Tongue (tissue), 2 donors: ENCODE results near the gene FAM72B. TPM values are rescaled to one million over a fixed set of nuclear protein-coding genes. Genes with fewer than 3 reads are reported as not detected.
"Not testable (repeated sequence)": the region's sequence is repeated elsewhere in the genome, so short reads cannot be mapped to it uniquely, and the experiment has no call there.

Source experiments
- DNase-seq: peaks from one replicate; pipeline ENCODE4 v3.0.0-alpha.2; 2015
- total RNA-seq: library from RNA; depleted of rRNA; stranded (reverse); fragments of >200 nt; gene quantifications from one replicate; pipeline ENCODE4 v1.2.3, GENCODE V29; 2014

Gene FAM72B
- total RNA-seq, 1 donor from 2014 or later, result 1.5 TPM

DNA sequence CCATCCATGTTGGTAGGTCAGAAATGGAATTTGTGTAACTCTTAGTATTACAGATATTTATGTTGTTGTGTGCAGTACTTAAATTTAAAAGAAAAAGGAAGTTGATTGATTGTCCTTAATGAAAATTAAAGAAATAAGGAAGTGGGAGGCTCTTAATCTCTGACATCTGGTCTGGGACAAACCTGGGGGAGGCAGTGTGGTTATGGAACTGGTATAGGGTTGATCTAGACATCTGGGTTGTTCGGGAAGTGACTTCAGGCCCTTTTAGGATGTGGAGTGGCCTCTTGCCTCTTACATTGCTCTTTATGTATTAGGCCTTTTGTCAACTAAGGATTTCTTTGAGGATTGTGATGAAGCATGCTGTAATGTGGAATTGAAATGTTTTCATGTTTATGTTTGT is 16.1 kb upstream of the FAM72B start:
- DNase-seq, result not testable (repeated sequence)

DNA sequence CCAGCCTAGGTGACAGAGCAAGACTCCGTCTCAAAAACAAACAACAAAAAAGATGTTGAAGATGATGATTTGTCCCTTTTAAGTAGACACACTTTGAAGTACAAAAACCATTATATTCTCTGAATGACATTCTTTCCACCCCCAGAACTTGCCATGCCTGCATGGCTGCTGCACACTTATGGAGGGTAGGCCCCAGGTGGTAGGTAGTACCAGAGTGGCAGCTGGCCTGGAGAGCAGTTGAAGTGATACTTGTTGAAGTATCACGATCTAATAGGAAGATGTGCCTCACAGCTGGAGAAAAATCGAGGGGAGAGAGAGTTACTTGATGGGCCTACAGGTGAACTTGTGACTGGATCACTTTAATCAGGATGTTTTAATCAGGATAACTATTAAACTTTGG is 15.6 kb upstream of the FAM72B start:
- not testable (repeated sequence) for DNase-seq

DNA sequence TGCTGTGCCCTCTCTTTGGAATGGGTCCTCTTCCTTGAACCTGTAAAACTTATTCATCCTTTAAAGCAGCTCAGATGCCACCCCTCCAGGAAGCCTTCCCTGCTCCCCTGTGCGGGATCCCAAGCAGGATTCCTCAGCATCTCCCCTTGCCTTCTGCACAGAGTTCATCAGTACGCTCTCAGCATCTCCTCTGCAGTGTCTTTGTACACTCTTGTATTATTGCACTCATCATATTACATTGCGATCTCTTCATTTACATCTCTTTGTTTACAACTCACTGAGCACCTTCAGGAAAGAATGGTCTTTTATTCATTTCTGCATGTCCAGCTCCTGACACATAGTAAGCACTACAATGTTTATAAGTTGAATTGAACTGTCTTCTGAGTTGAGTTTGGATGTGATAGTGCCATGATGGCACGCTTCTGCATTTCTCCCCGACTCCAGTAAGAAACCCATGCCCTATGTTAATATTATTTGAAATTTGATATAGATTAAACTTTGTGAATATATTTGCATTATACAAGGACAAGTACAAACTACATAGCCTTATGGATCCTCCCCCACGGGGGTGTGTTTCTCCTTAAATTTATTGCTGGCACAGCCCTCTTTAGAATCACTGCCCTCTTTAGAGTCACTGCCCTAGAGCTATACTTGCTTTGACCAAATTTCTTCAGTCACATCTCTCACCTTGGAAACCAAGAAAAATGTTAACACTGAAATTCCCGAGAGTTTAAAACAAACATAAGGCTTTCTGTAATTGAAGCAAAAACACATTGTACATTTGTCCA is 13.1 kb upstream of the FAM72B start:
- DNase-seq, result not testable (repeated sequence)

DNA sequence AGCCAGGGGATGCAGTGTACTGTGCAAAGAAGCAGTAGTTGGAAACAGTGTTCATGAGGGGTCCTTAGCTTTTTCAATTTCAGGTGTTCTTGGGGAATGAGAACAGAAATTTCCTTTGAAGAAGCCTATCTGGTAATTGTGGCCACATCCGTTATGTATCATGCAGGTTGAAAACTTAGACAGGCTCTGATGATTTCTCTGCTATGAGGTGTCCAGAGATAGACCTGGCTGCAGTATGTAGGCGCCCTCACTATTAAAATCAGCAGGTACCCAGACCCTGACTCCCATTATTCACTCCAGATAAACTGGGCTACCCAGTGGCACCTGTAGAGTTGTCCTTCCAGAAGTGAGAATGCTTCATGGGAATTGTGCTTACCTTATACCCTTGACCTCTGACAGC is 8.4 kb upstream of the FAM72B start:
- DNase-seq, result not testable (repeated sequence)

DNA sequence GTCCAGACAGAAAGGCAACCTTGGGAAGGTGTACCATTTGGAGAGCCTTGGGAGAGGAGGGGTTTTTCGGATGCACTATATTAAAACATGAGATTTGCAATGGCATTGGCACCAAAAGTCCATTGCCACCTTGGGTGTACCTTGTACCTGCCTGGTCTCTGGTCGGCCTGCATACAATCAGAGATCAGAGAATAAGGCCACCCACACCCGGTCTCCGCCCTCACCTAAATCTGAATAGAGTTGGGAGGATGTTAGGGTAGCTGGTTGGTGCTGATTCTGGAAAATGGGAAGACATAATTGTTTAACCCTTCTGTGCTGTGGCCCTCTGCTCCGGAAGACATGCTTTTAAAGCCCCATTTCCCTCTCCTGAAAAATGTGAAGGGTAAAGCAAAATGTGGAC is 3.8 kb upstream of the FAM72B start:
- DNase-seq, result not testable (repeated sequence)

DNA sequence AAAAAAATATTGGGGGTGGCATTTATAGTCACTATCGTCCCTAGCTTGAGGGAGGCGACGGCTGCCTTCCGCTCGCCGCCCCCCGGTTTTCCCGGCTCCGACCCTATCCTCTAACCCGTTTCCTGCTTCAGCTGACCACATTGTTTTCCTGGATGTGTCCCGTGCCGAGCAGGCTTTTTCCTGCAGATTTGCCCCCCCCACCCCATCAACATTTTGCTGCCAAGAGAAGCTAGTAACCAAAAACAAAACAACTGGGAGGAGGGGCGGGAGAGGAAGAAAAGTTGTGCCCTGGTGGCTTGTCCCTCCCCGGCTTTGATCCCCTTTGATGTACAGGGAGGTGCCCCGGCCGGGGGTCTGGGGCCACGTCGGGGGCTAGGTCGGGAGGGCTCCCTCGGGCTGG is 2.1 kb upstream of the FAM72B start:
- not testable (repeated sequence) for DNase-seq

DNA sequence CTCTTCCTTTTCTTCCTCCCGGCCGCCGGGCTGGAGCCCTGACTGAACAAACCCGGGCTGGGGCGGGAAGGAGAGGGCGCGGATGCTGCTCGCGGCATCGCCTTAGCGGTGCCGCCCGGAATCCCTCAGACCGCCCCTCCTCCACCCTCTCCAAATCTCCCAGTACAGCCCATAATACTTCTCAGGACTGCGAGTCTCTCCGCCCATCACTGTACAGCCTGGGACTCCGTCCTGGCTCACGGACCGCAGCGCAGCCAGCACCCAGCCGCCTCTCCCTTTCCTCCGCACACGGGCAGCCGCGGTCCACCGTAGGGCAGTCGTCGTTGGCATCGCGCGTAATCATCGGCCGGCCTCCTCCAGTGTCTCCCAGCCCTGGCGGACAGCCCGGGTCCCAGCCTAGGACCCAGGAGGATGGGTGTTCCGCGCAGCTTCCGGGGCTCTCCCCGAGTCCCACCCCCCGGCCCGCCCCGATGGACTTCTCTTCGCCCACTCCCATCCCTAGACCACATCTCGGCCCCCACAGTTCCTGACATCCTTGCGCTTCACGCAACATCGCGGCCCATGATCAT is 1.1 kb upstream of the FAM72B start:
- DNase-seq, result not testable (repeated sequence)

DNA sequence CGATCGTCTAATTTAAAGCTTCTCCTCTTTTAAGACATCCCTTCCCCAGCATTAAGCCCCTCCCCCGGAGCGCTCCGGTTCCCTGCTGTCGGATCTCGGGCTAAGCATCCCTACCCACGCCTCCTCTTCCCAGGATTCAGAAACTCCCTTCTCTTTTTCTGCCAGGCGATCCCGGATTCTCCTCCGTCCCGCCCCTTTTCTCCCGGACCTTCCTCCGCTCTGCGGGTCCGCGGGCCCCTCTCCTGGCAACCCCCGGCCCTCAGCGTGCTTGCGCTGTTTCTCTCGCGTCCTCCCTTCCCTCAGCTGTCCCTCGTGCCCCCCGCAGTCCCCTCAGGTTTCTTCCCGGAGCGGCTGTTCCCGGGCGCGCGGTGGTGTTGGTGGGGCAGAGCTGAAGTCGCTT is 273 bp downstream of the FAM72B start:
- DNase-seq, result peak; percentile 1

DNA sequence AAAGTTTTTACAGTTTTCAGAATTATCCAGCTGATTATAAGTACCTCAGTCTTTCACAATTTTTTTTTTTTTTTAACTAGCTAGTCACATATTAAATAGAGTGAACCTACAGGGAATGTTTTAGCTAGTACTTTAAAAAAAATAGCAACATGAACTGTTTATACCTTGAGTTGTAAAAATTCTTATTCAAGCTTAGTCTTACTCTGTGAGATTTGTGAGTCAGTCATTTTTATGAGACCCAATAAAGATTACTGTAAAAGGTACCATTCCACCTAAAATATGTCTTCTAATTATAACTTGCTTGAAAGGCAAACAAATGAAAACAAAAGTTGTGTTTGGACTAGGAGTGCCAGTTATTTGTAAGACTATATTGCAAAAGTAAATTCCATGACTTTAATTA is 5.9 kb downstream of the FAM72B start:
- not testable (repeated sequence) for DNase-seq

DNA sequence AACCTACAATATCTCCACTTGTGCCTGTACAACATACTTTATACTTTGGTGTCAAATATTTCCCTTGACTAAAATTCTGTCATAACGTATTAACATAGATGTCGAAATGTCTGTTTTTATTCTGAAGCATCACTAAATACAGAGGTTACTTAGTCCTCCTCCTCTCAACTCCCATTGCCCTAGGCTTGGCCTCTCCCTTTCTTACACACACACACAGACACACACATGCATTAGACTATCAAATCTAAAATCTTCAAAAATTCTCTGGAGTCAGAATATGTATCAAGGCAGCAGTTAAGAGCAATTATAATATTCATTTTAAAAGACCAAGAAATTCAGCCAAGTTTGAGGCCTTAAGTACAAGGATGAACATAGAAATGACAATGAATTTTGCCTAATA is 7.5 kb downstream of the FAM72B start:
- not testable (repeated sequence) for DNase-seq

DNA sequence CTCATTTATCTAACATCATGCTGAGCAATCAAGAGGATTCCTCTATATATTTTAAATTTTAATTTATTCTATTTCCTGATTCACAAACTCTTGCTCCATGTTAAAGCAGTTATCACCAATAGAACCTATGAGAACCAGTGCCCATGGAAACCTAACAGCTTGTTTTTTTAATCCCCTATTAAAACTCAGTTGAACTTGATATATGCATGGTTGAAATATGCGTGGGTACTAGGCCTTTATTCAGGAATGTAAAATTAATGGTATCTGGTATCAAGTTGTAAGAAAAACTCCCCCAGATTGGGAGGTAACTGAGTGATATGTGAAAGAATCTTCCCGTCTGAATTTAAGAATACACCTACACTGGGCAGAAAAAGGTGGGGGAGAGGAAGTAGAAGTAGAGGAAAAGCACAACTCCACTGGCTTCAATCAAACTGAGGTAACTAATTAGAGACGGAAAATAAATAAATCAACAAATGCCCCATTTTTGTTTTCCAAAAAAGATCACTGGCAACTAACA is 15.9 kb downstream of the FAM72B start:
- DNase-seq, result not testable (repeated sequence)

DNA sequence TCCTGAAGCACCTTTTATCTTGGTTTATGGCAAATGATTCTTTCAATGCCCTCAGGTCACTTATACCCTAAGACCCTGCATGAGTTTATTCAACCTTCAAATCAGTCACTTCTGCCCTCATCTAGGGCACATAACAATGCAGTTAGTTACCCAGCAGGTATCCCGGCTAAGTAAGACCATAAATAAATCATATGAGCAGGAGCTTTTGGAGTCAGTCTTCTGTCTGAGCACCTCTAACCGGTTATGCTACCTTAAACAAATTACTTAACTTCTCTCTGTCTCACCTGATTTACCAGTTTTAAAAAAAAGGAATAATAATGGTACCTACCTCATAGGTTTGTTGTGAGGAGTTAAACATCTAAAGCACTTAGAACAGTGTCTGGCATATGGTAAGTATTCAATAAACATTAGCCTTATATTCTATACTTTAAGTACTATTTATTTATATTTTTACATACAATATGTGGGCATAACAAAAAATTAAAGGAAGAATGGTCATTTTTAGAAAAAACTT is 16.9 kb downstream of the FAM72B start:
- DNase-seq, result not testable (repeated sequence)

DNA sequence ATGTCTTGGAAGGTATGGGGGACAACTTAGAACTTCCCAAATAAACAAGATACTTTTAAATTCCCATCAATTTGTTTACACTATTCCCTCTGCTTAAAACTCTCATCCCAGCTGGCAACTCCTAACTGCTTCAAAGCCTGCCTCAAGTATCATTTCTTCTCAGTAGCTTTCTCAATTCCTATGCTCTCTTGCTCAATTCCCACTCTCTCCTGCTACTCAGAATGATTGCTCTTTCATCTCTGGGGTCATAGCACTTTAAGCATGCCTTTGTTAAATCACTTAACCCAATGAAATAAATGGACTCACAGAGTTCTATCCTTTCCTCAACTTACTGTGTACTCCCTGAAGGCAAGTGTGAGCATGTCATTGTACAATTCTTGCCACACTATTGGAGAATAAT is 18.8 kb downstream of the FAM72B start:
- DNase-seq, result not testable (repeated sequence)

DNA sequence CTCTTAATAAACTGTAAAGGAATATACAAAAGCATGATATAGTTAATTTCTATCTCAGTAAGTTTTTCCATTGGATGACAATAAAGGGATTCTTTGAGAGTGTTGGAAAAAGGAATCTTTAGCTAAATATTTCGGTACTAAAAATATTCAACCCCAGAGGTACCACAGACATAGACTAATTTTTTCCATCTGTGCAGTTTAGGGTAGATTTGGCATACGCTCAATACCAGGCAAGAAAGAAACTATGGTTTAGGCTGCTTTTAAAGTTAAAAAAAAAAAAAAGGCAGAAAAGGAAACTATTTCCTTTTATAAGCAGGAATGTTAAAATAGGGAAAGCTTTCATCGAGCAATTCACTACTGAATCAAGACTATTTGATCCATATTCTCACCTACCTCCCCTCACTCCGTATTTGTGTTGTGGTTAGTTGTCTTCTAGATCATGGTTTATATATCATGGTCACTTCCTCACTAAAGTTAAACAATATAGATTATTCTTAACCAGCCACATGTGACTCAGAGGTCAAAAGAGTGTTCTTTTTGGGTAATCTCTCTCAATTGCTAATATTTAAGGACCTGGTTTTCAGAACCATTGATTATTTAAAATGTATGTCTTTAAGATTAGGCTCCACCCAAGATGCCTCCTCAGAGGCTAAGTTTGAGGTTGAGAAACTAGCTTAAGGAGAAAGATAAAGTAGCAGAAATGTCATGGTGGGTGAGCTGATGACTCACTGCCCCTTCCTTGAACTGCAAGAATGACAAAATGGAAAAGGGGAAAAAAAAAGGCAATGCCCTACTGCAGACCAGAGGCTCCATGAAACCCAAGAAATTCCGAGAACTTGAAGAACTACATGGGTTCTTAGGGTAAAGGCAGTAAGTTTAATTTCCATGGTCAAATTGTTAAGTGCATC is 20.0 kb downstream of the FAM72B start:
- DNase-seq, result not testable (repeated sequence)

DNA sequence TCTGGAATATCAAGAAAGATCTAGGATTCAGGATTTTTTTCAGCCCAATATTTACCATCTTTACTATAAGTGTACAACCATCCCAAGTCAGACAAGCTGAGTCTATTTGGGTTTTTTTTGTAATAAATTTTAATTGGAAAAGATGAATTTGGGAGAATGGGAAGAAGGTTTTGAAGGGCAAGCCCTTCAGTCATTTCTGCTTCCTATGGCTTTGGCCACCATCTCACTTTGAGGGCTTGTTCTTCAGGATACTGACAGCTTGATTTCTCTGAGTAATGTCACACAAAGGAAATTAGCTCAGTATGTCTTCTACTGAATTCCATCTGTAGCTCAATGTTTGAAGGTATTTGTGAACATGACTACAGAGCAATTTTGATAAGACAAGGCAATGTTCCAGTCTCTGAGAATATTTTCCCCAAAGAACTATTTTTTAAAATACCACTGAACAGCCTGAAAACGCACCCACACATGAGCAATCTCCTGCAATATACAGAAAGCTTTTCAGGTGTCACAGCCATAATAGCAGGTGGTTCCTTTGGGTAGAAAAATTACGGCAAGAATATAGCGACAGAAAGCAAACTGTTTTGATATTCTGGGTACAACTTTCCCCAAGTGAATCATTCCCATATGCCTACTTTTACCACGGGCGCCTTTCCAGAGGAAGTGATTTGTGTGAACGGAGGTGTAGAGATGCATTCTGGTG is 22.8 kb downstream of the FAM72B start:
- not testable (repeated sequence) for DNase-seq

DNA sequence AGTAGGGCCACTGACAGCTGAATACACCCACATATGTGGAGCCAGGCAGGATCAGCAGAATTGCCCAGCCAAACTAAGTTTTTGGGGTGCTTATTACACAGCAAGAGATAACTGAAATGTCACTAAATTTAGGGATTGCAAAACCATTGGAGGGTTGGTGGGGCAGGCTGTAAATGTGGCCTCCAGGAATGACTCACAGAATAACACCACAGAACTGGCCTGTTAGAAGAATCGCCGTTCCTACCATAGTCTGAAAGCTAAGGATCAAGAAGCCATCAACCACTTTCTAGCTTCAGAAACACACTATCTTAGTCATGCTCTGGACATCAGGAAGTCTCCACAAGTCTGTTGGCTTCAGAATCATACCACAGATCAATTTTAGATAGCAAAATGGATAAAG is 24.0 kb downstream of the FAM72B start:
- not testable (repeated sequence) for DNase-seq

DNA sequence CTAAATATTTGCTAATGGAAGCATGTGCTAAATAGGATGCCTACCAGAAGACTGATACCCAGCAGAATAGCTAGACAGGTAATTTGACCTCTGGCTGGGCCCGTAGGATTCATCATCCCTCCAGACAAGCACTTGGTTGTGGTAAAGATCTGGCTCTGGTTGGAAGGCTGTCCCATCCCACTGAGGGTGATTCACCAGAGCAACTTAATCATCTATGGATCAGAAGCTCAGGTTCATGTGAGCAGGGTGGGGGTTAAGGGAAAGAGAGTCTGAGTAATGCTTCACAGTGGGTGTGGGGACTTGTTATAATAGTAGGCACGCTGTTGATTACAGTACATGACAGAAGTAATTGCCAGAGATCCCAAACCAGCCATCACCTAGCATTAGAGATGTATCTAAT is 26.5 kb downstream of the FAM72B start:
- not testable (repeated sequence) for DNase-seq

DNA sequence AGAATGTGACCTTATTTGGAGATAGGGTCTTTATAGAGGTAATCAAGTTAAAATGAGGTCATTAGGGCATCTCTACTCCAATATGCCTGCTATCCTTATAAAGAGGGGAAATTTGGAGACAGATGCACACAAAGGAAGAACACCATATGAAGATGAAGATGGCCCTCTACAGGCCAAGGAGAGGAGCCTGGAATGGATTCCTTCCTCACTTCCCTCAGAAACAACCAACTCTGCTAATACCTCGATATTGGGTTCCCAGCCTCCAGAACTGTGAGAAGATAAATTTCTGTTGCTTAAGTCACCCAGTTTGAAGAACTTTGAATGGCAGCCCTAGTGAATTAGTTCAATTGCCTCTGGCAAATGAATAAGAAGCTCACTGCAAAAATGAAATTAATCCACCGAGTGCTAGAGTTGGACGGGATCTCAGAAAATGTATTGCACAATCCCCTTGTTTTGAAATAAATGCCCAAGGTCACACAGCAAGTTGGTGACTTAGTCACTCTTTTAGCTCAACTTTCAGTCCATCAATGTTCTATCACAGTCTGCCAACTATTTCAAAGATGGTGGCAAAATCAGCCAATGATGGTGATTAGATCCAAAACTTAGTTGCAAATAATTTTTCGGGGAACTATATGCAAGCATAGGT is 27.1 kb downstream of the FAM72B start:
- DNase-seq, result not testable (repeated sequence)

DNA sequence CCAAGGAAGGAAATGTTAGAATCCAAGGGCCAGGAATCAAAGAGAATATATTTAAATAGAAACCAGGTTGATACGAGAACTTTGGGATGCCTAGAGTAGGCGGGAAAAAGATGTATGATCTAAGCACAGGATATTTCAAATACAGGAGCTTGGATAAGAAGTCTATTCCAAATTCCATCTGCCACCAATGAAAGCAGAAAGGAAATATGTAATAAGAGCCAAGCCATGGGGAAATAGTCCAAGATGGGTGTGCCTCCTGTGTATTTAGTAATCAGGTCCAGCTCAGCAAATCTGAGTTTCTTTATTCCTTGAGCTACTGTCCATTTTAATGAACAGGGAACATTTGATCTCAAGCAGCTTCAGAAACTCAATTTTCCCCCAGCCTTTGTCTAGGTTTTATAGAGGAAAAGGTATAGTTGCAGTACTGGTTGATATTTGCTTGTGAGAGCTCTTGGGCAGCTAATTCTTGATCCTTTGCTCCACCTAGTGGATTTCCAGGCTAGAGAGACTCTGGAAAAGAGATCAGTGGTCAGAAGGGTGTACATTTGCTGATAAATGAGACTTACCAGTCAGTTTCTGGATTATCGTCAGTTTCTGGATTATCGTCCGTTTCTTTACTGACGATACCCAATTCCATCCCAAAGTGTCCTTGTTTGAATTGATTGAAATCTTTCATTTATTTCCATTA is 28.3 kb downstream of the FAM72B start:
- DNase-seq, result peak; percentile 19

DNA sequence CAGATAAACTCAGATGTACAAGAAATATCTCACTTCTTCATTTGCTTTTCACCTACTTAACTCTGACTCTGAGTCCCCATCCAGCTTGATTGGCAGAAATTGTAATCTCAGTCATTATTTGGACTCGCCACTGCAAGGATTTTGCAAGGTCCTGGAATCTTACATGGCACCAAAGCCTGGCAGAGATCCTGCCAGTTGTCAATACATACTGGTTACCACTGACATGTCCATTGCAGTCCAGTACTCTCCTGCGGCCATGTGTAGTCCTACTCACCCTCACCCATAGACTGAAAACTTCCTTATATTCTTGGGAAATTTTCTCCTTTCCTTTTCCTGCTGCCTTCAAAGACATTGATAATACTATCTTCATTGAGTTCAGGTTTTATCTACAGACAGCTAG is 29.3 kb downstream of the FAM72B start:
- not testable (repeated sequence) for DNase-seq

DNA sequence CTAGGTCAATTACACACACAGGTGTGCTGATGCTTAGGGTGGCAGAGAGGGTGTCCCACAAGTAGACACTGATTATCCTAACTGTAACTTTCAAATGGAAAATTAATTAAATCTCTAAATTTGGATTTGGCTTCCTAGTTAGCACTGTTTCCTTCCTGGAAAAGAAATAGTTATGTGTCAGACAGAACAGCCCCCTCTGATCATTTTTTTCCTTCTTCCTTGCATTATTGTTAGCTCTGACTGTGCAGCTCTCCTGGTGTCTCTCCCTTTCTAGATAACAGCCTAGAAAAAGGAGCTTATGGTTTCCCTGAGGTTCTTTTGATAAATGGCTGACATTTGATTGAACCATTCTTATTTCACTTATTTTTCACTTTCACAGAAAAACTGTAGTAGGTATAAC is 31.4 kb downstream of the FAM72B start:
- DNase-seq, result not testable (repeated sequence)
